ENCODE results near the gene EHBP1L1. TPM values are rescaled to one million over a fixed set of nuclear protein-coding genes. Genes with fewer than 3 reads are reported as not detected.

Gene EHBP1L1
- total and polyA plus RNA-seq, 2 donors (not counting 1 experiment from before 2014, with no cell fraction given), result 12.8 to 53.5 TPM

DNA sequence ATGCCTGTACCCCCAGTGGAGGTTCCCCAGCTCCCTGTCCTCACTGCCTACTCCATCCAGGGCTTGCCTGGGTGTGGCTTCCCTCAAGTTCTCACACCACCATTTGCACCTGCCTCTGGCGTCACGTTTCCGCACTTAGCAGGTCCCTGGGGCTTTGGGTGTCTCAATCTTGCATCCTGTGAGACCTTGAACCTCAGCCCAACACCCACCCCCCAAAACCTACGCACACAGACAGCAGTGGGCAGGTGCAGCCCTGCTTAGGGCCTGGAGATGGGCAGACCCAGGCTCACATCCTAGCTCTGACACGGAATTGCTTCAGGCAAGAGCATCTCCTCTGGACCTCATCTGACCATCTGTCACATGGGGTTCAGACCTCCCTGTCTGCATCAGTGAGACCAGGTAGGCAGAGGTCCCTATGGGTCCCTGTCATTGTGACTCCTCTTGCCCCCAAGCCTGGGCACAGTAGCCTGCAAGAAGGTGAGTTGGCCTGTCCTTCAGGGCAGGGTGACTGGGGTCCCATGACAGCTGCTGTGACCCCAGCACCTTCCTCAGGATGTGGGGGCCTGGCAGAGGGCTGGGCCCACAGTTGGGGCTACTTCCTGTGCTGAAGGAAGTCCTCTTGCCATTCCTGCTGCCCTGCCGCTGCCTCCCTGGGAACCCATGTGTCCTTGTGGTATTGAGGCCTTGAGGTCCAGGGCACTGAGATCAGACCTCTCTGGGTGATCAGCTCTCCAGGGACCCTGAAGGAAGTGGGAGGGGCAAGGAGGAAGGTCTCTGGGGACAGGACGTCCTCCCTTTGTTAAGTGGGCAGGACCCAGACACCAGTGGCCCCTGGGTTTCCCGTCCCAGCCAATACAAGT is 64.0 kb downstream of the EHBP1L1 start:
- TF ChIP-seq EZH2 (IDR thresholded peaks at IDR 0.05; ENCODE audit: low read length, missing control alignments), result no peak
- TF ChIP-seq, protein P1, sequence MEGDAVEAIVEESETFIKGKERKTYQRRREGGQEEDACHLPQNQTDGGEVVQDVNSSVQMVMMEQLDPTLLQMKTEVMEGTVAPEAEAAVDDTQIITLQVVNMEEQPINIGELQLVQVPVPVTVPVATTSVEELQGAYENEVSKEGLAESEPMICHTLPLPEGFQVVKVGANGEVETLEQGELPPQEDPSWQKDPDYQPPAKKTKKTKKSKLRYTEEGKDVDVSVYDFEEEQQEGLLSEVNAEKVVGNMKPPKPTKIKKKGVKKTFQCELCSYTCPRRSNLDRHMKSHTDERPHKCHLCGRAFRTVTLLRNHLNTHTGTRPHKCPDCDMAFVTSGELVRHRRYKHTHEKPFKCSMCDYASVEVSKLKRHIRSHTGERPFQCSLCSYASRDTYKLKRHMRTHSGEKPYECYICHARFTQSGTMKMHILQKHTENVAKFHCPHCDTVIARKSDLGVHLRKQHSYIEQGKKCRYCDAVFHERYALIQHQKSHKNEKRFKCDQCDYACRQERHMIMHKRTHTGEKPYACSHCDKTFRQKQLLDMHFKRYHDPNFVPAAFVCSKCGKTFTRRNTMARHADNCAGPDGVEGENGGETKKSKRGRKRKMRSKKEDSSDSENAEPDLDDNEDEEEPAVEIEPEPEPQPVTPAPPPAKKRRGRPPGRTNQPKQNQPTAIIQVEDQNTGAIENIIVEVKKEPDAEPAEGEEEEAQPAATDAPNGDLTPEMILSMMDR (conservative IDR thresholded peaks at IDR 0.05 in 1 of 2, IDR thresholded peaks at IDR 0.05 in 1 of 2; ENCODE audit: low read depth in 1 of 2, low read length in 2 of 2), result no peak
- Histone ChIP-seq H3K4me2 (ENCODE audit: extremely low read depth, insufficient read depth, low read length) (no peak overlapping the region), H3K9me3 (ENCODE audit: control insufficient read depth, insufficient read depth, low read depth, low read length) (no peaks in the 10 kb centered on the region), H4K20me1 (ENCODE audit: control insufficient read depth, extremely low read depth, insufficient read depth, low read length) (no peaks in the 10 kb centered on the region), H3K4me1 (ENCODE audit: control insufficient read depth, extremely low read depth, insufficient read depth, low read length) (peaks cover 23% of the 10 kb centered on the region), H3K79me2 (ENCODE audit: control insufficient read depth, insufficient read depth, low read length) (peaks cover 4% of the 10 kb centered on the region), H3K36me3 (ENCODE audit: control insufficient read depth, insufficient read depth, low read length) (peaks cover 28% of the 10 kb centered on the region), H3K4me3 (replicated peaks in 1 of 4; ENCODE audit: control extremely low read depth in 1 of 4, insufficient read depth in 1 of 4, low read depth in 3 of 4, low read length in 4 of 4) (no peak overlapping the region), H3K27ac (ENCODE audit: insufficient read depth, low read length) (no peak overlapping the region), H2AFZ (ENCODE audit: low read length) (no peak overlapping the region), H3K27me3 (ENCODE audit: control insufficient read depth, insufficient read depth, low read length) (no peaks in the 10 kb centered on the region), H3K9ac (ENCODE audit: insufficient read depth, low read length) (no peak overlapping the region)
- DNase-seq (ENCODE audit: low read depth in 2 of 2), result no peak

DNA sequence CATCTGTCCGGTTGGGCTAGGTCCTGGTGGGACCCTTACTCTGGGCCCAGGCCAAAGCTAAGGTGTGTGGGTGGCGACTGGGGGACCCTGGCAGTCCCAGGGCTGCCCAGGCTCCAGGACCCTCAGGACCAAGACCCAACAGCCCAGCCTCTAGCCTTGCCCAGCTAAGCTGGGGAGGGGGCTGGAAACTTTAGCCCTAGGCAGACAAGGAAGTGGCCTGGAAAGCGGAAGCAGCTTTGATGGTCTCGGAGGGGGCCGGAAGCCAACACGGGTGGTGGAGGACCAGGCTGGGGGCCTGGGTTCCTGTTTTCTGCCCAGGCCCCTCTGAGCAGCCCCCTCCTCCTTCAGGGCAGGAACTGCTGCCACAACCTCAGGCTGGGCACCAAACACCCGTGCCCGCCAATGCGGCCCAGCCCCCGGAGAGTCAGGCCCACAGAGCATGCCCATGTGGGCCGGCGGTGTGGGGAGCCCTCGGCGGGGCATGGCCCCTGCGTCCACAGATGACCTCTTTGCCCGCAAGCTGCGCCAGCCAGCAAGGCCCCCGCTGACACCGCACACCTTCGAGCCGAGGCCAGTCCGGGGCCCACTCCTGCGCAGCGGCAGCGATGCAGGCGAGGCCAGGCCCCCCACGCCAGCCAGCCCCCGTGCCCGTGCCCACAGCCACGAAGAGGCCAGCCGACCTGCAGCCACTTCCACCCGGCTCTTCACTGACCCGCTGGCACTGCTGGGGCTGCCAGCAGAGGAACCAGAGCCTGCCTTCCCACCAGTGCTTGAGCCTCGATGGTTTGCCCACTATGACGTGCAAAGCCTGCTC is 64.8 kb downstream of the EHBP1L1 start:
- Histone ChIP-seq H3K9me3 (ENCODE audit: control insufficient read depth, insufficient read depth, low read depth, low read length) (no peaks in the 10 kb centered on the region), H3K27me3 (ENCODE audit: control insufficient read depth, insufficient read depth, low read length) (no peaks in the 10 kb centered on the region), H3K27ac (ENCODE audit: insufficient read depth, low read length) (no peak overlapping the region), H2AFZ (ENCODE audit: low read length) (no peak overlapping the region), H4K20me1 (ENCODE audit: control insufficient read depth, extremely low read depth, insufficient read depth, low read length) (no peaks in the 10 kb centered on the region), H3K4me3 (replicated peaks in 1 of 4; ENCODE audit: control extremely low read depth in 1 of 4, insufficient read depth in 1 of 4, low read depth in 3 of 4, low read length in 4 of 4) (no peak overlapping the region), H3K36me3 (ENCODE audit: control insufficient read depth, insufficient read depth, low read length) (peaks cover 26% of the 10 kb centered on the region), H3K79me2 (ENCODE audit: control insufficient read depth, insufficient read depth, low read length) (peaks cover 4% of the 10 kb centered on the region), H3K4me1 (ENCODE audit: control insufficient read depth, extremely low read depth, insufficient read depth, low read length) (peaks cover 23% of the 10 kb centered on the region), H3K4me2 (ENCODE audit: extremely low read depth, insufficient read depth, low read length) (no peak overlapping the region), H3K9ac (ENCODE audit: insufficient read depth, low read length) (no peak overlapping the region)
- no peak for TF ChIP-seq EZH2 (IDR thresholded peaks at IDR 0.05; ENCODE audit: low read length, missing control alignments)
- TF ChIP-seq, protein P1 (conservative IDR thresholded peaks at IDR 0.05 in 1 of 2, IDR thresholded peaks at IDR 0.05 in 1 of 2; ENCODE audit: low read depth in 1 of 2, low read length in 2 of 2), result no peak
- no peak for DNase-seq (ENCODE audit: low read depth in 2 of 2)

DNA sequence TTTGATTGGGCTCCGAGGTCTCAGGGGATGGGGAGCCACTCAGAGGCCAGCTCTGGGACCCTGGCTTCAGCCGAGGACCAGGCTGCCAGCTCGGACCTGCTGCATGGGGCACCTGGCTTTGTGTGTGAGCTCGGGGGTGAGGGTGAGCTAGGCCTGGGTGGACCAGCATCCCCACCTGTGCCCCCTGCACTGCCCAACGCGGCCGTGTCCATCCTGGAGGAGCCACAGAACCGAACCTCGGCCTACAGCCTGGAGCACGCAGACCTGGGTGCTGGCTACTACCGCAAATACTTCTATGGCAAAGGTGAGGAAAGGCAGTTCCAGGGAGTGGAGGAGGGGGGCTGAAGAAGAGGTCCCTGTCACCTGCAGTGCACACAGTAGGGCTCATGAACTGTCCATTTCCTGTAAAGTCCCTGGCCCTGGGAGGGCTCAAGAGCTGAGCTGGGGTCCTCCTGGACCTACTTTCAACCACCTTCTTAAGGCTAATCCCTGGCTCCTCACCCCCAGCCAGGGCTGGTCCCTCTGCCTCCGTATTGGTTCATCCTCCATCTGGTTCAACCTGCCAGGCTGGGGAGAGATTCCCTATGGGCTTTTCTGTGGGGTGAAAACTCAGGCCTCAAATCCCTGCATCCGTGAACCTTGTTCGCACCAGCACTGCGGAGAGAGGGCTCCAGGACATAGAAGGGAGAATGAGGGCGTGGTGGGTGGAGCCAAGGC is 65.6 kb downstream of the EHBP1L1 start:
- Histone ChIP-seq H3K9ac (ENCODE audit: insufficient read depth, low read length) (no peak overlapping the region), H3K79me2 (ENCODE audit: control insufficient read depth, insufficient read depth, low read length) (peaks cover 4% of the 10 kb centered on the region), H3K4me3 (replicated peaks in 1 of 4; ENCODE audit: control extremely low read depth in 1 of 4, insufficient read depth in 1 of 4, low read depth in 3 of 4, low read length in 4 of 4) (no peak overlapping the region), H3K4me1 (ENCODE audit: control insufficient read depth, extremely low read depth, insufficient read depth, low read length) (peaks cover 23% of the 10 kb centered on the region), H3K36me3 (ENCODE audit: control insufficient read depth, insufficient read depth, low read length) (peaks cover 32% of the 10 kb centered on the region), H3K4me2 (ENCODE audit: extremely low read depth, insufficient read depth, low read length) (no peak overlapping the region), H4K20me1 (ENCODE audit: control insufficient read depth, extremely low read depth, insufficient read depth, low read length) (no peaks in the 10 kb centered on the region), H3K27me3 (ENCODE audit: control insufficient read depth, insufficient read depth, low read length) (no peaks in the 10 kb centered on the region), H3K9me3 (ENCODE audit: control insufficient read depth, insufficient read depth, low read depth, low read length) (no peaks in the 10 kb centered on the region), H2AFZ (ENCODE audit: low read length) (no peak overlapping the region), H3K27ac (ENCODE audit: insufficient read depth, low read length) (no peak overlapping the region)
- TF ChIP-seq, protein P1 (conservative IDR thresholded peaks at IDR 0.05 in 1 of 2, IDR thresholded peaks at IDR 0.05 in 1 of 2; ENCODE audit: low read depth in 1 of 2, low read length in 2 of 2), result no peak
- no peak for TF ChIP-seq EZH2 (IDR thresholded peaks at IDR 0.05; ENCODE audit: low read length, missing control alignments)
- DNase-seq (ENCODE audit: low read depth in 2 of 2), result no peak

Measured in fibroblast of lung (primary cell).